Ishikawa (cell line): ENCODE data around the gene PRPF6.

Experiments used
- EP300 ChIP-seq: IDR thresholded peaks from 2 replicates; pipeline ENCODE4 v1.6.1; 2012; ENCODE audit warnings: borderline replicate concordance
- RAD21 ChIP-seq: IDR thresholded peaks from 2 replicates; pipeline ENCODE4 v1.6.1; 2012; ENCODE audit warnings: low read depth
- REST ChIP-seq: IDR thresholded peaks from 2 replicates; pipeline ENCODE4 v1.6.1; 2012; ENCODE audit warnings: low read depth, mild to moderate bottlenecking
- TAF1 ChIP-seq: IDR thresholded peaks from 2 replicates; pipeline ENCODE4 v1.6.1; 2012; ENCODE audit warnings: low read depth, mild to moderate bottlenecking
- TEAD4 ChIP-seq: IDR thresholded peaks from 2 replicates; pipeline ENCODE4 v1.6.1; 2012
- YY1 ChIP-seq: IDR thresholded peaks from 2 replicates; pipeline ENCODE4 v1.6.1; 2012; ENCODE audit warnings: low read depth

DNA sequence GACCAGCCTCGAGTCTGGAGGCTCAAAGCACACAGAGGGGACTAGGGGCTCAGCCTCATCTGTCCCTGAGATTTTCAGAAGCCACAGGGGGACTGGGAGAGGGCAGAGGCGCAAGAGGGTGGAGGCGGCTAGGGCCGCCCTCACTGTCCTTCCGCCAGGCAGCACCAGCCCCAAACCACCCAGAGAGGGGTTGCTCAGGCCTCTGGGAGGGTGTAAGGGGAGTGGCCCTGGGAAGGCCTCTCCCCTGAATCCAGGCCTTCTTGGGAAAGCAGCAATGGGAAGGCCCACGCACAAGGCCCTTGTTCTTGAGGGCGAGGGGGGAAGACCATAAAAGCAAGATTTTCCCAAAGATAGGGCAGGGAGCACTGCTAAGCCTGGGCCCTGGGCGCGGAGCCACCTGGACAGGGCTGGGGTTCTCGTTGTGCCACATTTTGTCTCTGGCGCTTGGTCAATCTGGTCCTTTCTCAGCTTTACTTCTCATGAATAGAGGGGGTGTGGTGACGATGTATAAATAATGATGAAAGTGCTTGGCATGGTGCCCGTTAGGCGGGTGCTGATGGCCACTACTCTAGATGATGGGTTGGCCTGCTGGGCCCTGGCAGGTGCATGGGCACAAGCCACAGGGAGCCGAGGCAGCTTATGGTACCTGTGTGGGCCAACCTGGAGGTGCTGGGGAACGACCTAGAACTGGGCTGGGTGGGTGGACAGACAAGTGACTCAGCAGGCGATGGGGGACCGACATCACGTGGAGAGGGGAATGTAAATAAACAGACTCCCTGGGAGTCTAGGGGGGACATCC is 6.3 kb upstream of the PRPF6 start:
- no peak for TF ChIP-seq TAF1
- 0 out of 2 replicates have a peak, but pooled peaks have one; percentile 12 for TF ChIP-seq TEAD4
- TF ChIP-seq YY1: peak; percentile 39; the same call in 1 of the 2 replicates
- TF ChIP-seq RAD21: no peak
- TF ChIP-seq EP300: peak; percentile 39; the same call in 1 of the 2 replicates
- no peak for TF ChIP-seq REST
